GM11168 (cell line): ENCODE data around the gene PAPSS1.

Experiments
- in situ Hi-C: fragments of 300-500 bp; cut with MboI; formaldehyde crosslinking; loops from one replicate; pipeline ENCODE4 v1.12.0; 2022; ENCODE audit warnings: low sequenced_read_pairs; ENCODE audit not compliant: unreplicated experiment

Gene PAPSS1

DNA sequence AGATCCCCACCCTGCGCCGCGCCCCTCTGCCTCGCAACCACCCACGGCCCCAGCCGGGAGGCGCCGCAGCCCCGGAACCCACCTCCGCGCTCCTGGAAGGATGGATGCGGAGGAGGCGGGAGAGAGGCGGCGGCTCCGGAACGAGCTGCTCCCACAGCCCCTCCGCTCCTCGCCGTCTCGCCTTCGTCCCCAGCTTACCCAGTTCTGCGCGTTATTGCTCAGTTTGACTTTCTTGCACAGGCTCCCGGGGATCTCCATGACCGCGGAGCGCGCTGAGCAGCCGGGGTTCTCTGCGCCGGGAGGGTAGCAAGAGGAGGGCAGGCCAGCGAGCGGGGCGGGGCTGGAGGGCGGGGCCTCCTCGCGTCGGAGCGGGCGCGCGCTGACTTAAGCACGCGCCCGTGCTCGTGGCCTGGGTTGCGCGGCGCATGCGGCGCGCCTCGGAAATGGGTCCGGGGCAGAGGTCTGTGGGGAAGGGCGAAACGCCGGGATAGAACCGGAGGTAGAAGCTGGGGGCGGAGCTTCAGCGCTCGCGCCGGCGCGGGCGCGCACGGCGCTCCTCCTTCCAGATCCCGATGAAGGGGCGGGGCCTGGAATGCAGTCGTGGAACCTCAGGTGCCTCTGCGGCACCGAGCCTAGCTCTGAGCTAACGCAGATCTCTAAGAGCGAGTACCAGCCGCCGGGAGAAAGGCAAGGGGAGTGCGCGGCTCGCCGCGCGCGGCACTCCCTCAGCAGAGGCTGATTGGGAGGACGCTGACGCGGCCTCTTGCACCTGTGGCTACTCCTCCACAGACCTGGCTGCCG is at the start of gene PAPSS1:
Gene PAPSS1, minus strand, starts transcription at position 313 of the 801 bp plus-strand sequence. Its CDS starts 55 bp downstream, at position 258.
- in situ Hi-C loops = no loop called here

GRCh38 chr4:107760281-107760947 is 40.4 kb upstream of the PAPSS1 start:
- in situ Hi-C loops = no loop called here

- in situ Hi-C loops = no loop called here
Measured at GRCh38 chr4:107757864-107758476, 37.9 kb upstream of the PAPSS1 start.

- in situ Hi-C loops = no loop called here
Measured at GRCh38 chr4:107757283-107757682, 37.2 kb upstream of the PAPSS1 start.

- in situ Hi-C loops = no loop called here
Measured at GRCh38 chr4:107755841-107756356, 35.9 kb upstream of the PAPSS1 start.

GRCh38 chr4:107751670-107752069 is 31.6 kb upstream of the PAPSS1 start:
- in situ Hi-C loops = loop anchor here (5.0 kb wide), 1 partner anchor 156 kb away; no protein-coding TSS in a partner anchor

DNA sequence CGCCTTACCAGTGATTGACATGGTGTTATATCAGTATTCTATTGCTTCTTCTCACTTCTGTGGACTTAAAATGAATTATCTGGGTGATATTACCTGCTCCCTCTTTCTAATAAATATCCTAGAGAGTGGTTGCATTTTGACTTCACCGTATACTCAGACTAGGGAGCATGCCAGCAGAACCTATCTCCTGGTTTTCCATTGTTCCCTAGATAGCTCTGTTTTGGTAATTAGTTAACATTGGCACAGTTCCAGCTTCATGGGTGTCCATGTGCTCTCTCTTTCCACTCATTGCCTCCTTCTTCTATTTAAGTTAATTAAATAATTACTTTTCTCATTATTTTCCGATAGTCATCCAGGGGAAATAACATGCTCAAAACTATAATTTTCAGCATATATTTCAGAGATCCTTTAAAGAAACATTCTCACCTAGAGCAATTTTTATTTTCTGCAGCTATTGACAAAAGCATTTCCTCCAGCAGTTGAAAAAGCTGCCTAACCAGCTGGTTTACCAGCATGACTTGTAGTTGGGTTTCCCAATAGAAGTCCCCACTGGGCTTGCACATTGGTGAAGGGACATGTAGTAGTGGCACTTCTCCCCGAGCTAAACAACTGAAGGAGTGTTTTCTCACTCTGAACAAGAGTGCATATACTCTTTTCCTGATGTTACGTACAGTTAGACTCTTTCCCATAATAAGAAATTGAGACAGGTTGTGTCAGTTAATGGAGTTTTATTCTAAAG is 27.9 kb upstream of the PAPSS1 start:
- in situ Hi-C loops = no loop called here

GRCh38 chr4:107746161-107746560 is 26.1 kb upstream of the PAPSS1 start:
- in situ Hi-C loops = no loop called here

GRCh38 chr4:107744532-107744931 is 24.5 kb upstream of the PAPSS1 start:
- in situ Hi-C loops = no loop called here

DNA sequence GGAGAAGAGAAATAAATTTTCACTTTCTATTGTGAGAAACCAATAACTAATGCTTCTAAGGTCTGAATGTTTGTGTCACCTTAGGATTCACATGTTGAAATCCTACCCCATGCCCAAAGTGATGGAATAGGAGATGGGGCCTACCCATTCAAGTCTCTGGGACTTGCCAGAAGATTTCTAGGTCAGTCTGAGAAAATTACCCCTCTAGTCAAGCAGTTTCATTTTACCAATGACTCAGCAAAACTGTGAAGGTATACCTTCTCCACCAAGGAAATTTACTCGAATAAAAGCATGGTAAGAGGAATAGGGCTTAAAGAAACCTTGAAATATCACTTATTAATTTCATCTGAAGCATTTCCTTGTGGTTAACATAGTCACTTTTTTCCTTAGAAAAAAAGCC is 23.5 kb upstream of the PAPSS1 start:
- in situ Hi-C loops = no loop called here

GRCh38 chr4:107742791-107743190 is 22.8 kb upstream of the PAPSS1 start:
- in situ Hi-C loops = no loop called here

DNA sequence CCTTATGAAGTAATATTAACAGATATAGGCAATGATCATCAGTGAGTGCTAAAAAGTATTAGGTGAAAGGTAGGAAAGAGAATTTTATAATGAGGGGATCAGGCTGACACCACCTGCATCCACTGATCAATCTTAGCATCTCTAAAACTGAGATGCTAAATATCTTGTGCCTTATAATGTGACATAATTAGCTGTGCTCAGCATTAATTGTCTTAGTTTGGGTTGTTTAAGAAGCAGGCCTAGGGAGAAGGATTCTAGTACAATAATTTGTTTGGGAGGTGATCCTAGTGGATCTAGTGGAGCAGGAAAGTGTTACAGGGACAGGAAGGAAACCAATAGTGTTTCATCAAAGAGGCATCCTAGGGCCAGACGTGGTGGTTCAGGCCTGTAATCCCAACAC is 22.2 kb upstream of the PAPSS1 start:
- in situ Hi-C loops = no loop called here

DNA sequence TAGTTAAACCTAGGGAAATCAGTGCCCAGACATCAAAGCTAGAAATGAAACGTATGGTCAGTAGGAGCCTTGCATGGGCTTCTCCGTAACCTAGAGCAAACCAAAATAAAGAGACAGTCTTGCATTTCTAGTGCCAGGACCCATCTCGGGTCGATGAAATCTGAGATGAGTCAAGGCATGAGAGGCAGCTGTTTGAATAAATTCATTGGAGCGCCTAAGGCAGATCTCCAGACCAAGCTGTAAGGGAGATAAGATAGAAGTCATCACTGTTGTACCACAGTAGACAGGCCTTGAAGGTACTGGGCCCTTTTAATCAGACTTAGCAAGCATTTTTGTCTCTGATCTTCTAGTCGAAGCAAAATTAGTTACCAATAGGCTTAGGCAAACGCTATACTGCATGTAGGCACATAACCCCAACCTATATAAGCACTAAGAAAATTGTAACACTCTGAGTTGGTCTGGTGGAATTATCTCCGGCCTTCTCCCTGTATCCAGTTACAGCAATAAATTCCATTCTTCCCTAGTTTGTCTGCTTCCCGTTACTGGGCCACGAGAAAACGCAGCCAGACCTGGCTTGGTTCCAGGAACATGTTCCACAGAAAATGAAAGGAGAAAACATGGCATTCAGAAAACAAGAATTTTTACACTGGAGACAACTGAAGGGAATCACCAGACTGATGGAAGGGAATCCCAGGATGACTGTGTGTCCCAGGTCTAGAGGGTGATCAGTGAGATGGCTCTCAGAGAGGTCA is 21.1 kb upstream of the PAPSS1 start:
- in situ Hi-C loops = no loop called here

GRCh38 chr4:107740381-107740780 is 20.3 kb upstream of the PAPSS1 start:
- in situ Hi-C loops = no loop called here

- in situ Hi-C loops = no loop called here
Measured at GRCh38 chr4:107737450-107737849, 17.4 kb upstream of the PAPSS1 start.

DNA sequence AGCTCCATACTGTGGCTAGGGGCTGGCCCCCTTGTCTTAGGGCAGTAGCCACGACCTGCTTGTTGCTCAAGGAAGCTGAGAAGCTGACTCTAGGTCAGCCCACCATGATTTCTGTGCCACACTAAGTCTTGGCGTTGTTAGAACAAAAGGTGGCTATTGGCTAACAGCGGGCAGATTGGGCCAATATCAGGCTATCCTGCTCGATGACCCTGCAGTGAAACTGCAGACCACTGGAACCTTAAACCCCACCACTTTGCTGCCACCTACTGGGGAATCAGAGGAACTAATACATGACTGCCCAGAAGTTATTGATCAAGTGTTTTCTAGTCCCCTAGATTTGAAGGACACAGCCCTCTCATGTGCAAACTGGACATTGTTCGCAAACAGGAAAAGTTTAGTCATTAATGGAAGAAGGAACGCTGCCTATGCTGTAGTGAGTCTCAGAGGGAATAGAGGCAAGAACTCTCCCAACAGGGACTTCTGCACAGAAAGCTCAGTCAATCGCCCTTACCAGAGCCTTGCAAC is 17.0 kb upstream of the PAPSS1 start:
- in situ Hi-C loops = no loop called here

DNA sequence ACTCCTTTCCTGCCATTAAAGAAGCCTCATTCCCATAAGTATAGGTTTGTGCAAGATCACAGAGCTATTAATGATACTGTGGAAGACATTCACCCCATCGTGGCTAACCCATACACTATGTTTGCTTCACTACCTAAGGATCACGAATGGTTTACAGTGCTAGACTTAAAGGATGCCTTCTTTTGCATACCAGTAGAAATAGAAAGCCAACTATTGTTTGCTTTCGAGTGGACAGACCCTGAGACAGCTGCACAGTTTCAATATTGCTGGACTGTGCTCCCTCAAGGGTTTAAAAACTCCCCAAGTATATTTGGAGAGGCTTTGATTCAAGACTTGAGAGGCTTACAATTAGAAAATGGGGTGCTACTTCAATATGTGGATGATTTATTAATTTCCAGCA is 16.0 kb upstream of the PAPSS1 start:
- in situ Hi-C loops = no loop called here

GRCh38 chr4:107734120-107734519 is 14.1 kb upstream of the PAPSS1 start:
- in situ Hi-C loops = no loop called here

DNA sequence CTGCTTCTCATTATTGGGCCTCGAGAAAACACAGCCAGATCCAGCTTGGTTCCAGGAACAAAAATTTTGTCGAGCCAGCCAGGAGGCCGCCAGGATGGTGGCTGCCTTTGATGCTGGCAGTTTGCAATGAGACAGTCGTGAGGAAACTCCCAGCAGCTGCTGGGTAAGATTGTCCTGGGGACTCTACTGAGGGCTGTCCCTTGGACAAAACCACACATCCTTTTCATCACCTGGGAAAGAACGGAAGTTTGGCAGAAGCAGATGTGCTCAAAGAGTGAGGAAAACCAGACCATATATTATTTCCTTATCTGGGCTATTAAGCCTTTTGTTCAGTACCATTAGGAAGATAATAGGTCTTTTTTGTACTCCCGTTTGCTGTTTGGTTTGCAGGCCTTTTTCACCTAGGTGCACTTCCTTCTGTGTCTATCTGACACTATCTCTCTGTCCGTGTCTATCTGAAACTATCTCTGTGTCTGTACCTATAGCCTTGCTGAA is 13.4 kb upstream of the PAPSS1 start:
- in situ Hi-C loops = no loop called here
